Spleen (tissue), 7 donors: ENCODE results near the gene CACNA1F.

Source experiments
- POLR2A ChIP-seq, 3 donors: fragments of 450-650 bp; IDR thresholded peaks; one replicate each; pipeline ENCODE4 v1.5.1; 2017; ENCODE audit warnings: antibody characterized with exemption in 3 of 3, mild to moderate bottlenecking in 1 of 3
- TF ChIP-seq, protein P1 (sequence below), 11 experiments: fragments of 200-600 bp in 7 of 11; fragments of 450-650 bp in 4 of 11; sonication (generic) in 4 of 11; IDR thresholded peaks in 8 of 11; conservative IDR thresholded peaks in 3 of 11; 1 replicate in 7 of 11; 2 replicates in 4 of 11; pipeline versions ENCODE4 v1.4.0 to v1.8.0; 2016 to 2021; ENCODE audit warnings: antibody characterized with exemption in 11 of 11, inconsistent platforms in 4 of 11, mild to moderate bottlenecking in 1 of 11
- donor health status: DM: no; HTN: no; CAD: no; lungs with moderate emphysema.
- donor health status: DM: no; HTN: no; CAD: no.
- donor health status: DM: no; HTN: no; CAD: no.

DNA sequence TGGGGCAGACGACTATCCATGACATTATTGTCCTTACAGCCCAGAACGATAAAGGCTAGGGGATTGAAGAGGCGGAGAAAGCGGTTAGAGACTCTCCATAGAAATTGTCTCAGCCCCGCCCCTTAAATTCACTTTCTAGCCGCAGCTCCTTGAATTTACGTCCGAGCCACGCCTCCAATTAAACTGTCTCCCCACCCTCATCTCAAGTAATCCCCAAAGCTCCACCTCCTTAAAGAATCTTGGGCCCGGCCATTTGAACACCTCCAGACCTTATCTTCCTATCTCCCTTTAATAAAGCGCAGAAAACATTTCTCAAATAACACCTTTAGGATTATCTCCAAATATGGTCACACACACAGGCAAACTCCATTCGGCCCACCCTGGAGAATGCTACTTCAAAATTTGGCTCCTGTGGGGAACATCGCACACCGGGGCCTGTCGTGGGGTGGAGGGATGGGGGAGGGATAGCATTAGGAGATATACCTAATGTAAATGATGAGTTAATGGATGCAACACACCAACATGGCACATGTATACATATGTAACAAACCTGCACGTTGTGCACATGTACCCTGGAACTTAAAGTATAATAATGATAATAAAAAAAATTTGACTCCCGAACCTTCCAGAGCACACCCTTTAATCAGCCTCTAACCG lies 77.8 kb downstream of the CACNA1F start:
- TF ChIP-seq, protein P1, sequence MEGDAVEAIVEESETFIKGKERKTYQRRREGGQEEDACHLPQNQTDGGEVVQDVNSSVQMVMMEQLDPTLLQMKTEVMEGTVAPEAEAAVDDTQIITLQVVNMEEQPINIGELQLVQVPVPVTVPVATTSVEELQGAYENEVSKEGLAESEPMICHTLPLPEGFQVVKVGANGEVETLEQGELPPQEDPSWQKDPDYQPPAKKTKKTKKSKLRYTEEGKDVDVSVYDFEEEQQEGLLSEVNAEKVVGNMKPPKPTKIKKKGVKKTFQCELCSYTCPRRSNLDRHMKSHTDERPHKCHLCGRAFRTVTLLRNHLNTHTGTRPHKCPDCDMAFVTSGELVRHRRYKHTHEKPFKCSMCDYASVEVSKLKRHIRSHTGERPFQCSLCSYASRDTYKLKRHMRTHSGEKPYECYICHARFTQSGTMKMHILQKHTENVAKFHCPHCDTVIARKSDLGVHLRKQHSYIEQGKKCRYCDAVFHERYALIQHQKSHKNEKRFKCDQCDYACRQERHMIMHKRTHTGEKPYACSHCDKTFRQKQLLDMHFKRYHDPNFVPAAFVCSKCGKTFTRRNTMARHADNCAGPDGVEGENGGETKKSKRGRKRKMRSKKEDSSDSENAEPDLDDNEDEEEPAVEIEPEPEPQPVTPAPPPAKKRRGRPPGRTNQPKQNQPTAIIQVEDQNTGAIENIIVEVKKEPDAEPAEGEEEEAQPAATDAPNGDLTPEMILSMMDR (IDR thresholded peaks at IDR 0.05 in 8 of 11, conservative IDR thresholded peaks at IDR 0.05 in 3 of 11): no peak
- TF ChIP-seq POLR2A (IDR thresholded peaks at IDR 0.05): no peak
